K562 (cell line): ENCODE measurements around the gene SPIB. TPM values are rescaled to one million over a fixed set of nuclear protein-coding genes. Genes with fewer than 3 reads are reported as not detected.
A peak's percentile ranks its signal among the peaks of the same experiment; 100 is the strongest.

Source experiments
- BCOR ChIP-seq: fragments of 450-650 bp; IDR thresholded peaks from 2 replicates; pipeline ENCODE4 v1.6.1; 2016
- HEY1 ChIP-seq: fragments of 250-450 bp; sonication (Bioruptor Pico); IDR thresholded peaks from 2 replicates; pipeline ENCODE4 v1.5.0; 2020; ENCODE audit warnings: mild to moderate bottlenecking, moderate library complexity, borderline replicate concordance
- MAFF ChIP-seq: IDR thresholded peaks from 2 replicates; pipeline ENCODE4 v1.6.1; 2012; ENCODE audit warnings: low read length, improper control_type of control experiment
- MCM7 ChIP-seq, 2 experiments: fragments of 450-650 bp; IDR thresholded peaks; 2 replicates each; pipeline ENCODE4 v1.6.1; 2016 to 2018
- NELFE ChIP-seq: IDR thresholded peaks from 2 replicates; pipeline ENCODE4 v1.6.1; 2011; ENCODE audit warnings: mild to moderate bottlenecking; ENCODE audit not compliant: insufficient read depth, insufficient read length
- PCBP2 ChIP-seq: fragments of 200-400 bp; formaldehyde crosslinking; IDR thresholded peaks from 2 replicates; pipeline ENCODE4 v1.6.1; 2018; ENCODE audit warnings: low read length, low read depth, mild to moderate bottlenecking, moderate library complexity; ENCODE audit not compliant: poor library complexity, severe bottlenecking
- PHTF2 ChIP-seq: fragments of 250-450 bp; sonication (Bioruptor Pico); IDR thresholded peaks from 2 replicates; pipeline ENCODE4 v1.5.0; 2021; ENCODE audit warnings: mild to moderate bottlenecking
- ZC3H11A ChIP-seq: IDR thresholded peaks from 2 replicates; pipeline ENCODE4 v1.6.1; 2012; ENCODE audit warnings: low read depth, low read length, improper control_type of control experiment
- ZNF57 ChIP-seq: fragments of 450-650 bp; formaldehyde crosslinking; IDR thresholded peaks from 2 replicates; pipeline ENCODE4 v1.4.0; 2020; ENCODE audit warnings: mild to moderate bottlenecking, moderate library complexity
- ZNF696 ChIP-seq: fragments of 250-450 bp; sonication (Bioruptor Pico); conservative IDR thresholded peaks from 2 replicates; pipeline ENCODE4 v1.4.0; 2020; ENCODE audit warnings: mild to moderate bottlenecking, moderate library complexity
- polyA plus RNA-seq, 8 experiments: library from polyadenylated mRNA; depleted of rRNA in 4 of 8; stranded (reverse) in 5 of 8; unstranded in 3 of 8; fragments of >200 nt; fragmentation: Nextera tagmentation in 2 of 8; fragmentation: Illumina TruSeq in 1 of 8; extraction: Ambion mirVana in 2 of 8; extraction: Trizol in 1 of 8; gene quantifications; 2 replicates each; pipeline versions ENCODE4 v1.2.1 to v1.2.3, GENCODE V29; 2011 to 2014; ENCODE audit warnings: inconsistent platforms in 1 of 8, missing spikeins in 1 of 8
- total RNA-seq, 7 experiments: library from RNA; depleted of rRNA in 6 of 7; stranded (reverse); fragments of >200 nt in 6 of 7; fragmentation: Illumina TruSeq in 2 of 7; extraction: Trizol in 2 of 7; gene quantifications; 2 replicates each; pipeline versions ENCODE4 v1.2.1 to v1.2.3, GENCODE V29; 2011 to 2021; ENCODE audit warnings: low replicate concordance in 1 of 7
- TF ChIP-seq, protein P1 (sequence below): fragments of 250-450 bp; sonication (Bioruptor Pico); IDR thresholded peaks from 2 replicates; pipeline ENCODE4 v1.6.1; 2021; ENCODE audit warnings: mild to moderate bottlenecking
- TF ChIP-seq, protein P2 (sequence below): fragments of 250-450 bp; sonication (Bioruptor Pico); IDR thresholded peaks from 2 replicates; pipeline ENCODE4 v1.9.0; 2021; ENCODE audit warnings: mild to moderate bottlenecking
- TF ChIP-seq, protein P3 (sequence below): sonication (generic); formaldehyde crosslinking; IDR thresholded peaks from 2 replicates; pipeline ENCODE4 v1.8.1; 2023; ENCODE audit warnings: mild to moderate bottlenecking, missing genetic modification reagents

Gene SPIB
- total and polyA plus RNA-seq, 9 of the 15 experiments (the other 6 are each of a cell fraction or from before 2014, with no cell fraction given) = 0.06 to 1.0 (median 0.43) TPM; not detected in 1

DNA sequence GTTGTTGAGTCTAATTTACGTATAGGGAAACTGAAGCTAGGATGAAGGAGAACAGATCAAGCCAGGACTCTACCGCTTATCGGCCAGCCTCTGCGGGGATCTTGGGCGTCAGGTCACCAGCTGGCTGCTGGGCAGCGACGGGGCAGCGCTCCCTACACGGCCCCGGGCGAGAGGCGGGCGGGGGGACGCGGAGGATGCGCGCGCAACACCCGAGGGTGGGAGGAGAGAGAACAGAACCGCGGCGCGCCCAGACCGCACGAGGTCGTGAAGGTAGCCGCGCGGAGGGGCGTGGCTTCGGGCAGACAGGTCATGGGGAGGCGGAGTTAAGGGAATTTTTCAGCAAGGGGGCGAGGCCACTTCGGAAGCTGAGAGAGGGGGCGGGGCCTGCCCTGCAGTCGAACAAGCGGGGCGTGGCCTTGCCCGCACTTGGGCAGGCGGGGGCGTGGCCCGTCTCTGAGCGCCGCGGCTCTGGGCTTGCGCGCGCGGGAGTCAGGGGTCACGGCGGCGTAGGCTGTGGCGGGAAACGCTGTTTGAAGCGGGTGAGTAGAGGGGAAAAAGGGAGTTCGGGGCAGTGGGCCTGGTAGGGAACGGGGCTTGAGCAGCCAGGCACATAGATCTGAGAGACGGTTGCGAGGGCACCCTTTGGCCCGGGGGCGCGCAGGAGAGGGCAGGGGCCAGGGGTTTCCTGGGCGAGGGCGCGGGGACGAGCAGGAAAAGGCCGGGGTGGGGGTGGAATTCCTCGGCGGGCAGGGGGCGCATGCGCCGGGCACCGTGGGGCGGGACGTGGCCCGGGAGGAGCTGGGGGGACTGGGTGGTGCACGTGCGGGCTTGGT lies 34.7 kb upstream of the SPIB start, which contains the start of gene POLD1 (continued):
- TF ChIP-seq MCM7 (IDR thresholded peaks at IDR 0.05) (no peak), BCOR (0 out of 2 replicates have a peak, but pooled peaks have one; percentile 33), PHTF2 (no peak), NELFE (no peak), ZC3H11A (no peak), MAFF (no peak), ZNF57 (0 out of 2 replicates have a peak, but pooled peaks have one; percentile 41), HEY1 (CRISPR knock-in tag) (peak; percentile 89), ZNF696 (CRISPR knock-in tag) (no peak), PCBP2 (no peak)
- TF ChIP-seq, protein P1, sequence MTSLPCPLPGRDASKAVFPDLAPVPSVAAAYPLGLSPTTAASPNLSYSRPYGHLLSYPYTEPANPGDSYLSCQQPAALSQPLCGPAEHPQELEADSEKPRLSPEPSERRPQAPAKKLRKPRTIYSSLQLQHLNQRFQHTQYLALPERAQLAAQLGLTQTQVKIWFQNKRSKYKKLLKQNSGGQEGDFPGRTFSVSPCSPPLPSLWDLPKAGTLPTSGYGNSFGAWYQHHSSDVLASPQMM (CRISPR knock-in tag) = 0 out of 2 replicates have a peak, but pooled peaks have one; percentile 37
- TF ChIP-seq, protein P2, sequence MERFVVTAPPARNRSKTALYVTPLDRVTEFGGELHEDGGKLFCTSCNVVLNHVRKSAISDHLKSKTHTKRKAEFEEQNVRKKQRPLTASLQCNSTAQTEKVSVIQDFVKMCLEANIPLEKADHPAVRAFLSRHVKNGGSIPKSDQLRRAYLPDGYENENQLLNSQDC = 0 out of 2 replicates have a peak, but pooled peaks have one; percentile 30
- TF ChIP-seq, protein P3, sequence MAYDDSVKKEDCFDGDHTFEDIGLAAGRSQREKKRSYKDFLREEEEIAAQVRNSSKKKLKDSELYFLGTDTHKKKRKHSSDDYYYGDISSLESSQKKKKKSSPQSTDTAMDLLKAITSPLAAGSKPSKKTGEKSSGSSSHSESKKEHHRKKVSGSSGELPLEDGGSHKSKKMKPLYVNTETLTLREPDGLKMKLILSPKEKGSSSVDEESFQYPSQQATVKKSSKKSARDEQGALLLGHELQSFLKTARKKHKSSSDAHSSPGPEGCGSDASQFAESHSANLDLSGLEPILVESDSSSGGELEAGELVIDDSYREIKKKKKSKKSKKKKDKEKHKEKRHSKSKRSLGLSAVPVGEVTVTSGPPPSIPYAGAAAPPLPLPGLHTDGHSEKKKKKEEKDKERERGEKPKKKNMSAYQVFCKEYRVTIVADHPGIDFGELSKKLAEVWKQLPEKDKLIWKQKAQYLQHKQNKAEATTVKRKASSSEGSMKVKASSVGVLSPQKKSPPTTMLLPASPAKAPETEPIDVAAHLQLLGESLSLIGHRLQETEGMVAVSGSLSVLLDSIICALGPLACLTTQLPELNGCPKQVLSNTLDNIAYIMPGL (CRISPR knock-in tag) = 0 out of 2 replicates have a peak, but pooled peaks have one; percentile 19
